HepG2 (cell line): ENCODE results near the gene TFPI. TPM values are rescaled to one million over a fixed set of nuclear protein-coding genes. Genes with fewer than 3 reads are reported as not detected.
A peak's percentile ranks its signal among the peaks of the same experiment; 100 is the strongest.

Source experiments
- ATAC-seq: fragments of 200-7000 bp; cut with Tn5 transposase; 3 replicates; pipeline ENCODE4 v1.9.1; 2020; ENCODE audit warnings: mild to moderate bottlenecking, moderate library complexity
- BruUV-seq: library from RNA; stranded (reverse); fragments of 400-500 nt; replicated peaks from 2 replicates; lab custom pipeline; 2021; lab: Mats Ljungman, UMichigan
- CTCF ChIA-PET: fragments of 300-600 bp; formaldehyde crosslinking; extraction: SDS; loops from one replicate; lab custom pipeline; 2021; ENCODE audit warnings: low total read pairs, inconsistent platforms, low intra/inter-chr PET ratio; lab: Yijun Ruan, JAX
- POLR2A ChIA-PET: fragments of 350-600 bp; sonication (Branson Sonifier 250); formaldehyde crosslinking; loops from one replicate; lab custom pipeline; 2020; ENCODE audit warnings: antibody characterized with exemption, inconsistent platforms; lab: Yijun Ruan, JAX
- DNase-seq: peaks from one replicate; pipeline ENCODE4 v3.0.0-alpha.2; 2015; ENCODE audit warnings: low spot score
- FAIRE-seq: peaks from 3 replicates; lab custom pipeline; 2011; peaks lifted over from hg19 to GRCh38; lab: Jason Lieb, UNC
- H2AFZ ChIP-seq: one replicate; pipeline ENCODE4 v1.6.1; 2011; ENCODE audit warnings: low read length, inconsistent platforms
- H3K27ac ChIP-seq: fragments of 300-600 bp; 3 replicates; pipeline ENCODE4 v1.8.0; 2011; ENCODE audit warnings: mixed run types, mild to moderate bottlenecking, mixed read lengths, low read length, inconsistent platforms; ENCODE audit not compliant: insufficient read depth; ENCODE audit errors: extremely low read length
- H3K27me3 ChIP-seq, 2 experiments: fragments of 200-600 bp in 1 of 2; 2 replicates in 1 of 2; 3 replicates in 1 of 2; pipeline versions ENCODE4 v1.6.0 to v1.8.0; 2011; ENCODE audit warnings: low read length in 2 of 2, mild to moderate bottlenecking in 2 of 2, moderate library complexity in 2 of 2, inconsistent platforms in 1 of 2; ENCODE audit not compliant: insufficient read depth in 2 of 2, control insufficient read depth in 1 of 2
- H3K36me3 ChIP-seq, 2 experiments: fragments of 200-600 bp in 1 of 2; replicated peaks in 1 of 2; 2 replicates in 1 of 2; 3 replicates in 1 of 2; pipeline versions ENCODE4 v1.5.1 to v1.8.0; 2011; ENCODE audit warnings: low read length in 2 of 2, inconsistent platforms in 1 of 2; ENCODE audit not compliant: insufficient read depth in 2 of 2, control insufficient read depth in 1 of 2
- H3K4me1 ChIP-seq: 2 replicates; pipeline ENCODE4 v1.5.1; 2012; ENCODE audit warnings: low read length, inconsistent platforms; ENCODE audit not compliant: insufficient read depth
- H3K4me2 ChIP-seq: 2 replicates; pipeline ENCODE4 v1.6.0; 2011; ENCODE audit warnings: low read depth, low read length, inconsistent platforms
- H3K4me3 ChIP-seq, 3 experiments: fragments of 200-600 bp in 1 of 3; sonication (generic), shearing (Covaris generic) in 1 of 3; replicated peaks in 1 of 3; 2 replicates each; pipeline ENCODE4 v1.5.1; 2011 to 2016; ENCODE audit warnings: low read length in 3 of 3, inconsistent platforms in 2 of 3, low read depth in 2 of 3, mild to moderate bottlenecking in 2 of 3, control low read depth in 1 of 3, mixed read lengths in 1 of 3; ENCODE audit not compliant: insufficient read depth in 1 of 3
- H3K79me2 ChIP-seq: one replicate; pipeline ENCODE4 v1.6.1; 2011; ENCODE audit warnings: low read length, inconsistent platforms; ENCODE audit not compliant: insufficient read depth
- H3K9ac ChIP-seq: 2 replicates; pipeline ENCODE4 v1.6.0; 2011; ENCODE audit warnings: mild to moderate bottlenecking, low read depth, low read length, inconsistent platforms; ENCODE audit not compliant: insufficient read depth
- H3K9me3 ChIP-seq: 2 replicates; pipeline ENCODE4 v1.5.1; 2012; ENCODE audit warnings: mild to moderate bottlenecking, low read length
- H4K20me1 ChIP-seq: 2 replicates; pipeline ENCODE4 v1.6.0; 2011; ENCODE audit warnings: inconsistent platforms, mild to moderate bottlenecking, low read length, moderate library complexity; ENCODE audit not compliant: insufficient read depth
- GATAD2A ChIP-seq: IDR thresholded peaks from 2 replicates; pipeline ENCODE4 v1.6.1; 2016
- HMG20A ChIP-seq: IDR thresholded peaks from 2 replicates; pipeline ENCODE4 v1.6.1; 2016; ENCODE audit warnings: borderline replicate concordance
- HNRNPH1 ChIP-seq: fragments of 200-400 bp; formaldehyde crosslinking; optimal IDR thresholded peaks from 2 replicates; pipeline ENCODE3; 2017; ENCODE audit warnings: mild to moderate bottlenecking, low read depth, low read length
- JUND ChIP-seq: sonication (generic); formaldehyde crosslinking; IDR thresholded peaks from 2 replicates; pipeline ENCODE4 v1.8.0; 2022; ENCODE audit warnings: mild to moderate bottlenecking, missing genetic modification reagents
- NFIC ChIP-seq: IDR thresholded peaks from 2 replicates; pipeline ENCODE4 v1.6.1; 2012; ENCODE audit warnings: mild to moderate bottlenecking, low read length, inconsistent platforms
- PAXIP1 ChIP-seq: sonication (generic); formaldehyde crosslinking; conservative IDR thresholded peaks from 2 replicates; pipeline ENCODE4 v1.4.0; 2020; ENCODE audit warnings: mild to moderate bottlenecking, missing genetic modification reagents, moderate library complexity
- RARA ChIP-seq: IDR thresholded peaks from 2 replicates; pipeline ENCODE4 v1.6.1; 2016; ENCODE audit warnings: missing genetic modification reagents, missing compliant biosample characterization
- SAP130 ChIP-seq: IDR thresholded peaks from 2 replicates; pipeline ENCODE4 v1.6.1; 2016; ENCODE audit warnings: low read depth
- ZFP41 ChIP-seq: sonication (generic); formaldehyde crosslinking; IDR thresholded peaks from 2 replicates; pipeline ENCODE4 v1.4.0; 2020; ENCODE audit warnings: mild to moderate bottlenecking, missing genetic modification reagents, borderline replicate concordance
- ZNF644 ChIP-seq: IDR thresholded peaks from 2 replicates; pipeline ENCODE4 v1.6.1; 2016; ENCODE audit warnings: low read depth
- WGBS: methylation state at CpG from one replicate; pipeline ENCODE4 v1.1.6; 2017; ENCODE audit warnings: low lambda C conversion rate; 5-methylcytosine and 5-hydroxymethylcytosine counted together
- in situ Hi-C: cut with HindIII; loops from 2 replicates; pipeline ENCODE4 v1.10.0; 2017; ENCODE audit warnings: low pct_unique_long_range_greater_than_20kb; ENCODE audit not compliant: extremely low pct_ligation_motif_present
- intact Hi-C: fragments of 100-400 bp; cut with micrococcal nuclease; formaldehyde crosslinking; loops from one replicate; pipeline ENCODE4 v1.10.0; 2022; ENCODE audit not compliant: unreplicated experiment
- polyA plus RNA-seq, 8 experiments: library from polyadenylated mRNA; depleted of rRNA in 3 of 8; stranded (reverse) in 7 of 8; unstranded in 1 of 8; fragments of >200 nt; fragmentation: Illumina TruSeq in 4 of 8; extraction: Trizol in 4 of 8; gene quantifications; 2 replicates each; pipeline versions ENCODE4 v1.2.1 to v1.2.3, GENCODE V29; 2011 to 2016; ENCODE audit warnings: low read depth in 4 of 8, missing spikeins in 1 of 8, mixed read lengths in 1 of 8; ENCODE audit not compliant: insufficient read depth in 1 of 8
- total RNA-seq, 5 experiments: library from RNA; depleted of rRNA; stranded (reverse); fragments of >200 nt; fragmentation: Illumina TruSeq; extraction: Trizol; gene quantifications; 2 replicates each; pipeline ENCODE4 v1.2.3, GENCODE V29; 2016; ENCODE audit warnings: low read depth in 1 of 5
- TF ChIP-seq, protein P1 (sequence below): sonication (generic); formaldehyde crosslinking; IDR thresholded peaks from 2 replicates; pipeline ENCODE4 v1.5.0; 2020; ENCODE audit warnings: mild to moderate bottlenecking, missing genetic modification reagents

TFPI gene
- total and polyA plus RNA-seq, 2 of the 13 experiments (the other 11 are each of a cell fraction or from before 2014, with no cell fraction given): 301 to 436 TPM

- TF ChIP-seq PAXIP1 (CRISPR knock-in tag): peak; percentile 10; the same call in 1 of the 2 replicates
- peak; percentile 51; the same call in 1 of the 2 replicates for TF ChIP-seq NFIC
- 0 out of 2 replicates have a peak, but pooled peaks have one; percentile 14 for TF ChIP-seq SAP130 (CRISPR knock-in tag)
- TF ChIP-seq HMG20A (CRISPR knock-in tag): peak; percentile 33; the same call in 1 of the 2 replicates
- no peak for TF ChIP-seq JUND (CRISPR knock-in tag)
- TF ChIP-seq RARA (CRISPR knock-in tag): peak; percentile 37; the same call in 1 of the 2 replicates
- TF ChIP-seq ZNF644 (CRISPR knock-in tag): no peak
- peak; percentile 44 for TF ChIP-seq GATAD2A (CRISPR knock-in tag)
- TF ChIP-seq, all 625 proteins: peak for 10
Observed at GRCh38 chr2:187545238-187545751, 8.9 kb downstream of the TFPI start (continued).

DNA sequence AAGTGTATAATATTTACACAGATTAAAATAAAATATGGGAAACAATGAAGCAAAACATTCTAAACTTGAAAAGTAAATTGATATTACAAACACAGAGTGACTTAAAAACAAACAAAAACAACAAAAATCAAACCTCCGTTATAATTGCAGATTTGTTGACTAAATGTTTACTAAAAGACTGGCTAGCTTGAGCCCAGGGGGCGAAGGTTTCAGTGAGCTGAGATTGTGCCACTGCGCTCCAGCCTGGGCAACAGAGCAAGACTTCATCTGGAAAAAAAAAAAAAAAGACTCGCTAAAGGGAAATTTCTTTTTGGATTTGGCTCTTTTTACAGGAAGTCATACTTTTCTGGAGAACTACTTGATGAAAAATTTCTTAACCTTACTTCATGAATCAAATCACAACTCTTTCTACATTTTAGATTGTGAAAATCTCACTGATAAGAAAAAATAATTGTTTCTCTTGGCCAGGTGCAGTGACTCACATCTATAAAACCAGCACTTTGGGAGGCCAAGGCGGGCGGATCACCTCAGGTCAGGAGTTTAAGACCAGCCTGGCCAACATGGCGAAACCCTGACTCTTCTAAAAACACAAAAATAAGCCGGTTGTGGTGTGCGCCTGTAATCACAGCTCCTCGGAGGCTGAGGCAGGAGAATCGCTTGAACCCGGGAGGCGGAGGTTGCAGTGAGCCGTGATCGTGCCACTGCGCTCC, 9.7 kb downstream of the TFPI start:
- no peak for DNase-seq
- intact Hi-C loops: no loop called here
- H3K4me1 ChIP-seq: peaks cover 100% of the 10 kb centered on the region
- H4K20me1 ChIP-seq: no peaks in the 10 kb centered on the region
- H3K36me3 ChIP-seq: peaks cover 4 to 37% of the 10 kb centered on the region in 2 experiments
- no peak overlapping the region for H3K9ac ChIP-seq
- in situ Hi-C loops: loop anchor here (5.0 to 25.0 kb wide), 2 partner anchors 37 to 1893 kb away; partner anchors contain the start of gene WDR75
- peak overlapping the region; percentile 40 for H3K4me2 ChIP-seq
- no peak overlapping the region for H3K4me3 ChIP-seq
- no TSS peak for BruUV-seq
- no peak for ATAC-seq
- no peaks in the 10 kb centered on the region for H3K9me3 ChIP-seq
- no peak overlapping the region for H2AFZ ChIP-seq
- H3K27ac ChIP-seq: peak overlapping the region; percentile 85
- ChIA-PET POLR2A (interaction anchor here (1.1 to 2.6 kb wide), 4 partner anchors 10 to 34 kb away, joined by 3 to 10 read pairs (median 5); no protein-coding TSS in a partner anchor), CTCF (no interaction called here)
- H3K27me3 ChIP-seq: no peaks in the 10 kb centered on the region
- H3K79me2 ChIP-seq: peaks cover 87% of the 10 kb centered on the region
- WGBS: 89% methylated on average over 16 of the region's 16 CpGs
- no peak for FAIRE-seq
- TF ChIP-seq HNRNPH1: no peak
- TF ChIP-seq, protein P1, sequence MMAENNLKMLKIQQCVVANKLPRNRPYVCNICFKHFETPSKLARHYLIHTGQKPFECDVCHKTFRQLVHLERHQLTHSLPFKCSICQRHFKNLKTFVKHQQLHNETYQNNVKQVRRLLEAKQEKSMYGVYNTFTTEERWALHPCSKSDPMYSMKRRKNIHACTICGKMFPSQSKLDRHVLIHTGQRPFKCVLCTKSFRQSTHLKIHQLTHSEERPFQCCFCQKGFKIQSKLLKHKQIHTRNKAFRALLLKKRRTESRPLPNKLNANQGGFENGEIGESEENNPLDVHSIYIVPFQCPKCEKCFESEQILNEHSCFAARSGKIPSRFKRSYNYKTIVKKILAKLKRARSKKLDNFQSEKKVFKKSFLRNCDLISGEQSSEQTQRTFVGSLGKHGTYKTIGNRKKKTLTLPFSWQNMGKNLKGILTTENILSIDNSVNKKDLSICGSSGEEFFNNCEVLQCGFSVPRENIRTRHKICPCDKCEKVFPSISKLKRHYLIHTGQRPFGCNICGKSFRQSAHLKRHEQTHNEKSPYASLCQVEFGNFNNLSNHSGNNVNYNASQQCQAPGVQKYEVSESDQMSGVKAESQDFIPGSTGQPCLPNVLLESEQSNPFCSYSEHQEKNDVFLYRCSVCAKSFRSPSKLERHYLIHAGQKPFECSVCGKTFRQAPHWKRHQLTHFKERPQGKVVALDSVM (CRISPR knock-in tag): 0 out of 2 replicates have a peak, but pooled peaks have one; percentile 36
- TF ChIP-seq ZFP41 (CRISPR knock-in tag): no peak
